Raji (cell line): ENCODE measurements around the gene PTPN22.

Experiments used
- POLR2A ChIP-seq: IDR thresholded peaks from 2 replicates; pipeline ENCODE4 v1.6.1; 2011; ENCODE audit warnings: low read depth, low read length, control low read depth; ENCODE audit not compliant: insufficient read depth

The PTPN22 gene

DNA sequence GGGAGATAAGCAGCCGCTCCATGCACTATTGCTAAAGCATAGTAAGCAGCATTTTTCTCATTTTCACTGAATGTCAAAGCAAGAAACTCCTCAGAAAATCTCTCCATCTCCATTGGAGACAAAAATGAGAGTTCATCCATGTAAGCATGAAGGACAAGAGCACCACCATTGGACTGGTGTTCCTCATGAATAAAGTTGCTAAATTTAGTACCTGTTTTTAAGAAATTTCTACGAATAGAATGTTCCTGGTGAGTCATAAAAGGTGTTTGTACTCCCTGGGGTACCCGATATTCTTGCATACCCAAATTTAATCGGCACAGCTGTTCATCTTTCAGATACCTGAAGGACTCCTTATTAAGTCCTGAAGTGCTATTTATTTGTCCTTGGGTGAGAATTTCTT lies 74.0 kb downstream of the PTPN22 start:
- TF ChIP-seq POLR2A = no peak

DNA sequence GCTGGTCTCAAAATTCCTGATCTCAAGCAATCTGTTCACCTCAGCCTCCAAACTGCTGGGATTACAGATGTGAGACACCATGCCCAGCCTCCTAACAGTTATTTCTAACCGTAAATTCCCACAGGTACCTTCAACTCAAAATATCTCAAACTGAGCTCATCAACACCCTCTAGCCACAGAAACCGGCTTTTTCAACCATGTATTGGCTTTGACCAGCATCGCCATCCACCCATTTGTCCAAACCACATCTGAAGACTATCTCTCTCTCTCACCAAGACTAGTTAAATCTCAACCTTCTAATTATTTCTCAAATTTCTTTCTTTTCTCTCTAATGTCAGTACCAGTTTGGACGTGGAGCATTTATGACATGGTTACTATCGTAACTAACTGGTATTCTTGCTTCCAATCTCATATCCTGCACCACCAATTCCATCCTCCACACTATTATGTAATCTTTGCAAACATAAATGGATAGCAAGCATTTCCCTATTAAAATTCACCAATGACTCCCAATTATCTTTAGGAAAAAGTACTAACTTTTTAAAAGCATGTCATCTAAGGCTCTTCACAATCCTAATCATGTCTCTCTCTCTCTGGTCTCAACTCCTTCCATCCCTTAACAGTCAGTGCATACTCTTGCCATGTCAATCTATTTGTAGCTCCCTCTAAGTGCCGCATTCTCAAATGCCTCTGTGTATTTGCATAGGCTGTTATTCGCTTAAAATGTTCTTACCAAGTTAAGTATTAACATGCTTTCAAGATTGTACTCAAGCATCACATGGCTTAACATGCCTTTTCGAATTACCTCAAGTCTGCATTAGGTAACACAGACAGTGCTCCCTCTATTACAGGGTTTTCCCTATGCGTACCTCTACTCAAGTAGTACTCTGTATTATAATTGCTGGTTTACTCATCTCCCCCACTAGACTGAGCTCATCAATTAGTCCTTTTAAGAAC lies 77.4 kb downstream of the PTPN22 start:
- TF ChIP-seq POLR2A = no peak

DNA sequence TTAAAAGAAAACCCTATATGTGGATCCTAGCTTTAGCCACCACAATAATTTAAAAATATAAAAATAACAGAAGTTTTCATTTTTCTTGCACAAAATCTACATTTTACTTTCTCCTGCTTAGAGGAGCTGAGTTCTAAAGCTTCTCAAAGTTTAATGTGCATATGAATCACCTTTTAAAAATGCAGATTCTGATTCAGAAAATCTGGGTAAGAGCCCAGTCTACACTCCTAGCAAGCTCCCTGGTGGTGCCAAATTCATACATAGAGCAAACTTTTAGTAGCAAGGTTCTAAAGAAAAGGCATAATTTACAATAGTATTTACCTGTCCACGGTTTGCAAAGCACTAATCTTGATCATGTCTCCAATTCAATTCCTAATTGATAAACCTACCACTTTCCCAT lies 78.5 kb downstream of the PTPN22 start:
- no peak for TF ChIP-seq POLR2A

DNA sequence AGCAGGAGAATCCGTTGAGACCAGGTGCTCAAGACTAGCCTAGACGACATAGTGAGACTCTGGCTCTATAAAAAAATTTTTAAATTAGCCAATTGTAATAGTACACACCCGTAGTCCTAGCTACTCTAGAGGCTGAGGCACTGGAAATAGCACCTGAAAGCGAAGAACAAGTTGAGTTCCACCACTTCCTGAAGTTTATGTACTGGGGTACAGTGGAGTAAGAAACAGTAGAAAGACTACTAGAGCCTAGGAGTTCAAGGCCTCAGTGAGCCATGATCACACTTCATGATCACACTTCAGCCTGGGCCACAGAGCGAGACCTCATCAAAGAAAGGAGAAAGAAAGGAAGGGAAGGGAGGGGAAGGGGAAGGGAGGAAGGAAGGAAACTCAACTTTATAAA lies 79.0 kb downstream of the PTPN22 start:
- TF ChIP-seq POLR2A = no peak

DNA sequence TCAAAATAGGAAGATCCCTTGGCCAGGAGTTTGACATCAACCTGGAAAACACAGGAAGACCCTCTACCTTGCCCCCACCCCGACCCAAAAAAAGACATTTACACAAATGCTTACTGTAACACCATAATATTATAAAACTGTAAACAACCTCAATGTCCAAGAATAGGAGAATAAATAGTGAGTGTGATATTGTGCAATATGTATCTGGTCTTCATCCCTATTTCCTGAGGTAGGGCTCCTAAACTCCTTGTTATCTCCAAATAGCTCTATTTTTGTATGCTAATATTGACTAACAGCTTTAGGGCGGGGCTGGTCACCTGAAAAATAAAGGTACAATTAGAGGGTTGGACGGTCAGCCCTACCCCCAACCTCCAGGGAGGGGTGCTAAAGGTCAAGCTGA lies 82.7 kb downstream of the PTPN22 start:
- TF ChIP-seq POLR2A = no peak

DNA sequence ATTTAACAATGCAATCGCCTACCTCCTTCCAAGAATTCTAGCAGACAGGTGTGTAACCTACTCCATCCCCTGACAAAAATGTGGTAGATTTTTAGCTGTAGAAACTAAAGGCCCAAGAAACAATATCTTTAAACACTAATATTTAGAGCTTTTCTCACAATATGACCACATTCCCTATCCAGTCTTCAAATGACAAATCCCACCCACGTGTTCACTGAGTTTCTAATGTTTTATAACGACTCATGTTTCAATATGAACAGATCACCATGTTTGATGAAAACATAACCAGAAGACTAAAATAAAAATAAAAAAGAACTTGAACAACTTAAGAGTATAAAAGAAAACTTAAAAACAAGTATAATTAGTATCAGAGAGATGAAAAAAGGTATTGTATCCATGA lies 83.8 kb downstream of the PTPN22 start:
- no peak for TF ChIP-seq POLR2A

DNA sequence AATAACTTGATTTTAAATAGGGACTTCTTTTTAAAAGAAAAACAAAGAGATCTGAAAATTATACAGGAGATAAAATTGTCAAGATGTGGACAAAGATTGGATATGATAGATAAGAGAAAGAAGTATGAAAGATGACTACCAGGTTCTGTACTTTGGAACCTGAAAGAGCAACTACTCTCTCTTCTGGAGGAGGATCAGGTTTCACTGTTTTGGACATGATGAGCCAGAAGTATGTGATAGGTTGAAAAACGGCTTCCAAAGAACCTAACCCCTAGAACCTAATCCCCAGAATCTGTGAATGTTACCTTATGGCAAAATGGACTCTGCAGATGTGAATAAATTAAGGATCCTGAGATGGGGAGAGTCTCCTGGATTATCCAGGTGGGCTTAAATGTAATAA lies 85.4 kb downstream of the PTPN22 start:
- no peak for TF ChIP-seq POLR2A

DNA sequence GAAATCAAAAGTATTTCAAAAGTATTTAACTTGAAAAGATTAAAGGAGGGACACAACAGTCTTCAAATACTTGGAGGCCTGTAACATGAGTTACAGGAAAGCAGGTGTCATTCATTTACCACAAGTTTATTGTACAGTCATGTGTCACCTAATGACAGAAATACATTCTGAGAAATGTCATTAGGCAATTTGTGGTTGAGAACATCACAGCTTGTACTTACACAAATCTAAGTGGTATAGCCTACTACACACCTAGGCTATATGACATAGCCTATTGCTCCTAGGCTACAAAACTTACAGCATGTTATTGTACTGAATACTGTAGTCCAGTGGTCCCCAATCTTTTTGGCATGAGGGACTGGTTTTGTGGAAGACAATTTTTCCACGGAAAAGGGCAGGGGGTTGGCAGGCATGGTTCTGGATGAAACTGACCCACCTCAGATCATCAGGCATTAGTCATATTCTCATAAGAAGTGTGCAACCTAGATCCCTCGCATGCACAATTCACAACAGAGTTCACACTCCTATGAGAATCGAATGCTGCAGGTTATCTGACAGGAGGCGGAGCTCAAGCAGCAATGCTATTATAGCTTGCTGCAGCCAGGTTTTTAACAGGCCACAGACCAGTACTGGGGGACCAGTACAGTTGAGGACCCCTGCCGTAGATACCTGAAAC lies 87.3 kb downstream of the PTPN22 start:
- no peak for TF ChIP-seq POLR2A

DNA sequence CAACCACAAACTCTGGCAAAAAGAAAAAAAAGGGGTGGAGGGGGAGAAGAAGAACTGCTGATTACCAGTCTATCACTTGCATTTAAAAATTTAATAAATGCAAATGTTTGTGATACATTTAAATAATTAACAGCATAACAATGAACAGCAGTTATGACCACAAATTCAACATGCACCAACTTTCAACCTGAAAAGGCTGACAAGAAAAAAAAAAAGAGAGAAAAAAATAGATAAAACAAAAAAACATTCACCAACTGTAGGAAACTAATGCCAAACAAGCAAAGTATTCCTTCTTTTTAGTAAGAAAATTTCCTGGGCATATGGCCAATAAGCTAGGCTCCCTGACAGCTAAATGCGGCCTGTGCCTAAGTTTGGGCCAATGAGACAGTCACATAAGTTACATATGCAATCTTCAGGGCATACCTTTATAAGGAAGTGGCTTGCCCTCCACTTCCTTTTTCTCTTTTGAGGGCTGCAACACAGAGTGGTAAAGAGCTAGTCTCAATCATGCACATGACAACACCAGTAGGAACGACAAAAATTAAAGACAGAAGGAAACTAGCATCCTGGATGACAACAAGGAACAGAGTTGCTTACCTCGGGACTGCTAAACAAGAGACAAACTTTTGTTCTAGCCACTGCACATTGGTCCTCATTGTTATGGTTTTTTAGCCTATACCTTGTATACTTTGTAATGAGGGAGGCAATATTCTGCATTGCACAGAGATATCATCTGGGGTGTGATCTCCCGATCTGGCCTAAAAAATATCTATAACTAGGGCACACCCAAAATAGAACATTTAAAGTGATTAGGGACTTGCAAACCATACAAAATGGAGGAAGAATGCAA lies 88.0 kb downstream of the PTPN22 start:
- TF ChIP-seq POLR2A = no peak

DNA sequence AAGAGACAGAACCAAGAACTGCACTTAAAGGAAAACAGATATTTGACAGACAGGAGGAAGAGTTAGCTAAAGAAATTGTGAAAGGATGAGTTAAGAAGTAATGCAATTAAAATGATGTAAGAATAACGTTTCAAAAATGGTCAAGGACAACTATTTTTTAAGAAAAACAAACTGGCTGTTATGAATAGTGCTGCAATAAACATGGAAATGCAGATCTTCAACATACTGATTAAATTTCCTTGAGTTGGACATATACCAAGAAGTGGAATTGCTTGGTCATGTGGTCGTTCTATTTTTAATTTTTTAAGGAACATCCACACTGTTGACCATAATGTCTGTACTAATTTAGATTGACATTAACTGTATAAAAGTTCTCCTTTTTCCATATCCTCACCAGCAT lies 89.1 kb downstream of the PTPN22 start:
- TF ChIP-seq POLR2A = no peak

DNA sequence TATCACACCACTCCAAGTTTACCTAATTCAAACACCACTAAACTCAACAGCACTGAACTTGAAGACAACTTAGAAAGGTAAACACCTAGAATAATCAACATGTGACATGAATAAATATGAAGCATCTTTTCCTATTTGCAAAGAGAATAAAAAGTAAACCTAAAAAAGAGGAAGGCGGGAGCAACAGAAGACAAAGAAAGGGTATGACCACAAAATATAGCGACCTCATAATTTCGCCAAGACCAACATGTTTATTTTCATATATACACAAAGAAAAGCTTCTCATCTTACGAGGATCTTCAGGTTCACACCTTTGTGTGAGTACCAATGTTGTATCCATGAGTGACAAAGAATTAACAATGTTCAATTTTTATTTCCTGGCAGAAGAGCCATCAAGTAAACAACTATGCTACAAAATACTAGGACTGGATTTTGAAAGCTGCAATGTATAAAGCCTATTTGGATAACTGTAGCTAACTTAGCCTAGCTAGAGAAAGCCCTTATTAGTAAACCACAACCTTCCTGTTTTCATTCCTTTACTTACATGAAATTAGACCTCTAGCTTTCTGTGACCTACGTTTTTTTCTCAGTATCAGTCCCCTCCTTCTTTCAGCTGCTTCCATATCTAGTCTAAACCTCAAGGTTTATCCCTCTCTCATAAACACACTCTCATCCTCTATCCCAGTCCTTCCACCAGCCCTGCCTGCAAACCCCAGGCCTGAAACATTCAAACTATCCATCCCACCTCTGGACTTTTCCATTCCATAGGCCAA lies 91.0 kb downstream of the PTPN22 start:
- TF ChIP-seq POLR2A = no peak

DNA sequence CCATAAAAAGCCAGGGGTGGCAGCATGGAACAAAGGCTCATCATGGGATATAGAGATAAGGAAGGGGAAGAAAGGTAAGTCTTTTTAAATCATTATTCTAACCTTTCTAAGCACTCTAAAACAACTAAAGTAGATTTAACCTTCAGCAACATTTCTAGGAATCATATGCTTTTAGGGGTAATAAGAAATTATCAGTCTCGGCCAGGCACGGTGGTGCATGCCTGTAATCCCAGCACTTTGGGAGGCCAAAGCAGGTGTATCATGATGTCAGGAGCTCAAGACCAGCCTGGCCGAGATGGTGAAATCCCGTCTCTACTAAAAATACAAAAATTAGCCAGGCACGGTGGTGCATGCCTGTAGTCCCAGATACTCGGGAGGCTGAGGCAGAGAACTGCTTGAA lies 92.0 kb downstream of the PTPN22 start:
- TF ChIP-seq POLR2A = no peak

DNA sequence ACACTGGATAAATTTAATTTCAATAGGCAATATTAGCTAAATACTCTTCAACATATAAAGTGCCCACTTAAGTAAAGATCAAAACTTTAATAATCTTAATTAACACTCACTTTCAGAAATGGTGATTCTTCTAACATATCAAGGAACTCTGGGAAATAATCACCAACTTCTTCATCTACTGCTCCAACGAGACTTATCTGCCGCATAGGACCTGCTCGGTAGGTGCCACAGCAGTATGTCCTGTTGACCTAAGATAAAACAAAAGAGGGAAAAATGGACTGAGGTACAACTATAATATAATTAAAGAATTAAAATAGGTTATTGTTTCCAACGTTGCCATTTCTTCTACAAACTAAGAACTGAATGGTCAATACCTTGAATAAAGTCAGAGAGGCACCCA lies 94.0 kb downstream of the PTPN22 start:
- TF ChIP-seq POLR2A = no peak

DNA sequence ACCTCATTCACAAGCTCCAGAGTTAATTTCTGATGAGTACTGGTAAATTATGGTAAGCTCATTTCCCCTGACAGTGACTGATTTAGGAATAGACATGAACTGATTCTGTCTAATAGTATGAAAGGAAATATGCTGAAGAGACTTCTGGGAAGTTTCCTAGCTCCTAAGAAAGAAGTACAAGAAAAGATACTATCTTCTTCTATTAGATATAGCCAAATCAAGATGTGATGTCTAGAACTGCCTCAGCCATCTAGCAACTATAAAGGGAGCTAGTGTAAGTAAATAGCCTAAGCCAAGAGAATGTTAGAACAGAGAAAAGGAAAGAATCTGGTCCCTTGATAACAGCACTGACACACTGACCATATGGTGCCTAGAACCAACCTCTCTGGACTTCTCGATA lies 101.5 kb downstream of the PTPN22 start:
- no peak for TF ChIP-seq POLR2A

DNA sequence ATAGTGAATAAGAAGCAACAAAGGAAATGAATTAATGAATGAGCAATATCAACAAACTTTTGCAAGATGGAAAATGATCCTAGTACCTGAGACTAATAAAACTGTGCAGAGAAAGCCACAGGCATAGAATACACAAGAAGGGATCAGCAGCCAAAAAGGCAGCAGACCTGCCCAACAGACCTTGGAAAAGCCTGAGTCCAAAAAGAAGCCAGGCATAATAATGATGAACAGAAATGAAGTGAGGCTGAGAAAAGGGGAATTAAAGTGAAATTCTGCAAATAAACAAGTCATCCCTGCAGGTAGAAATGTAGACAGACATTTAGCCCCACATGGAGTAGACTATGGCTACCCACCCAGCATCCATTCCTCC lies 101.9 kb downstream of the PTPN22 start:
- no peak for TF ChIP-seq POLR2A
